GM23248 (cell line): Measurements from ENCODE around the gene STK4. TPM values are rescaled to one million over a fixed set of nuclear protein-coding genes. Genes with fewer than 3 reads are reported as not detected.

Experiments used
- DNase-seq: peaks from one replicate; pipeline ENCODE4 v3.0.0-alpha.2; 2015
- H2AFZ ChIP-seq: fragments of 200-600 bp; sonication (generic); 2 replicates; pipeline ENCODE4 v1.6.1; 2016; ENCODE audit warnings: antibody characterized with exemption
- H3F3A ChIP-seq: fragments of 200-600 bp; sonication (generic); 2 replicates; pipeline ENCODE4 v1.6.1; 2016; ENCODE audit warnings: mild to moderate bottlenecking, antibody characterized with exemption, mixed run types; ENCODE audit not compliant: insufficient read depth
- H3K27ac ChIP-seq: fragments of 200-600 bp; sonication (generic); 2 replicates; pipeline ENCODE4 v1.5.1; 2016; ENCODE audit warnings: mild to moderate bottlenecking
- H3K27me3 ChIP-seq: fragments of 200-600 bp; sonication (generic); replicated peaks from 2 replicates; pipeline ENCODE4 v1.6.1; 2016; ENCODE audit warnings: mild to moderate bottlenecking; ENCODE audit not compliant: insufficient read depth
- H3K36me3 ChIP-seq: fragments of 200-600 bp; sonication (generic); 2 replicates; pipeline ENCODE4 v1.6.1; 2016; ENCODE audit warnings: low read depth, mild to moderate bottlenecking
- H3K4me1 ChIP-seq: fragments of 200-600 bp; sonication (generic); 2 replicates; pipeline ENCODE4 v1.6.1; 2016; ENCODE audit warnings: mild to moderate bottlenecking; ENCODE audit not compliant: insufficient read depth
- H3K4me2 ChIP-seq: fragments of 200-600 bp; sonication (generic); one replicate; pipeline ENCODE4 v1.6.1; 2016; ENCODE audit warnings: mild to moderate bottlenecking; ENCODE audit not compliant: unreplicated experiment
- H3K4me3 ChIP-seq: fragments of 200-600 bp; sonication (generic); 2 replicates; pipeline ENCODE4 v1.5.1; 2016; ENCODE audit warnings: mild to moderate bottlenecking
- H3K79me2 ChIP-seq: fragments of 200-600 bp; sonication (generic); 2 replicates; pipeline ENCODE4 v1.6.1; 2016; ENCODE audit warnings: mild to moderate bottlenecking; ENCODE audit not compliant: insufficient read depth
- H3K9ac ChIP-seq: fragments of 200-600 bp; sonication (generic); 2 replicates; pipeline ENCODE4 v1.6.1; 2016; ENCODE audit warnings: mild to moderate bottlenecking
- H3K9me2 ChIP-seq: fragments of 200-600 bp; sonication (generic); 2 replicates; pipeline ENCODE4 v1.6.1; 2016; ENCODE audit warnings: mixed run types, mild to moderate bottlenecking, moderate library complexity; ENCODE audit not compliant: insufficient read depth
- H3K9me3 ChIP-seq: fragments of 200-600 bp; sonication (generic); one replicate; pipeline ENCODE4 v1.6.1; 2017; ENCODE audit warnings: low read depth
- H4K20me1 ChIP-seq: fragments of 200-600 bp; sonication (generic); 2 replicates; pipeline ENCODE4 v1.6.0; 2016; ENCODE audit not compliant: insufficient read depth
- EZH2 ChIP-seq: fragments of 200-600 bp; sonication (generic); IDR thresholded peaks from 2 replicates; pipeline ENCODE4 v1.6.1; 2018; ENCODE audit warnings: antibody characterized with exemption, mild to moderate bottlenecking; ENCODE audit not compliant: insufficient read depth, poor library complexity, severe bottlenecking
- EZH2phosphoT487 ChIP-seq: fragments of 200-600 bp; sonication (generic); IDR thresholded peaks from 2 replicates; pipeline ENCODE4 v1.6.1; 2018; ENCODE audit warnings: antibody characterized with exemption, moderate library complexity, mild to moderate bottlenecking, low read depth; ENCODE audit not compliant: insufficient read depth
- WGBS, 2 experiments: methylation state at CpG; one replicate each; pipeline ENCODE4 v1.1.6; 2015 to 2017; ENCODE audit warnings: low lambda C conversion rate in 2 of 2, low coverage in 1 of 2; ENCODE audit errors: missing lambda C conversion rate in 2 of 2; 5-methylcytosine and 5-hydroxymethylcytosine counted together
- in situ Hi-C: fragments of 300-500 bp; cut with MboI; formaldehyde crosslinking; loops from 2 replicates; pipeline ENCODE4 v1.15.0; 2020
- polyA plus RNA-seq: library from polyadenylated mRNA; unstranded; fragments of >200 nt; fragmentation: Nextera tagmentation; extraction: Ambion mirVana; gene quantifications from 2 replicates; pipeline ENCODE4 v1.2.1, GENCODE V29; 2016
- total RNA-seq: library from RNA; depleted of rRNA; stranded (reverse); fragments of >200 nt; shearing (Covaris generic); gene quantifications from 2 replicates; pipeline ENCODE4 v1.2.3, GENCODE V29; 2014

The STK4 gene
- total and polyA plus RNA-seq, 2 experiments from 2014 or later, result 21.9 to 33.4 TPM

GRCh38 chr20:45087814-45088213 is 121.5 kb downstream of the STK4 start:
- peak overlapping the region; percentile 80 for H3K4me2 ChIP-seq
- peak; percentile 80 for DNase-seq
- H3K9me3 ChIP-seq, result no peaks in the 10 kb centered on the region
- H3K27me3 ChIP-seq, result no peaks in the 10 kb centered on the region
- TF ChIP-seq EZH2phosphoT487 (no peak), EZH2 (no peak)
- in situ Hi-C loops, result no loop called here
- H3F3A ChIP-seq, result peaks cover 48% of the 10 kb centered on the region
- H3K27ac ChIP-seq, result peak overlapping the region; percentile 94
- peak overlapping the region; percentile 23; the same call in 1 of the 2 replicates for H3K4me3 ChIP-seq
- 0 out of 2 replicates have a peak, but pooled peaks cover under 1% of the 10 kb centered on the region for H3K36me3 ChIP-seq
- no peaks in the 10 kb centered on the region for H4K20me1 ChIP-seq
- H3K4me1 ChIP-seq, result peaks cover 38% of the 10 kb centered on the region
- peak overlapping the region; percentile 68 for H3K9ac ChIP-seq
- H3K9me2 ChIP-seq, result peaks cover 7% of the 10 kb centered on the region; the same call in 1 of the 2 replicates
- WGBS, 2 experiments, result 0% methylated on average over 1 of the region's 1 CpG
- H3K79me2 ChIP-seq, result no peaks in the 10 kb centered on the region
- H2AFZ ChIP-seq, result no peak overlapping the region

GRCh38 chr20:45088247-45088646 is 121.9 kb downstream of the STK4 start:
- Histone ChIP-seq H3K79me2 (no peaks in the 10 kb centered on the region), H3K27ac (peak overlapping the region; percentile 94), H3K36me3 (no peaks in the 10 kb centered on the region), H3K4me1 (peaks cover 38% of the 10 kb centered on the region), H3K4me2 (peak overlapping the region; percentile 80), H3K9ac (peak overlapping the region; percentile 68), H3F3A (peaks cover 48% of the 10 kb centered on the region), H4K20me1 (no peaks in the 10 kb centered on the region), H2AFZ (no peak overlapping the region), H3K4me3 (peak overlapping the region; percentile 23; the same call in 1 of the 2 replicates), H3K27me3 (no peaks in the 10 kb centered on the region), H3K9me2 (peaks cover 7% of the 10 kb centered on the region; the same call in 1 of the 2 replicates), H3K9me3 (no peaks in the 10 kb centered on the region)
- in situ Hi-C loops, result no loop called here
- WGBS, 2 experiments, result 1 to 4% methylated on average over 7 of the region's 7 CpGs
- TF ChIP-seq EZH2phosphoT487 (no peak), EZH2 (no peak)
- peak; percentile 96 for DNase-seq

GRCh38 chr20:45090481-45090880 is 124.2 kb downstream of the STK4 start:
- TF ChIP-seq EZH2phosphoT487 (no peak), EZH2 (no peak)
- Histone ChIP-seq H3K79me2 (no peaks in the 10 kb centered on the region), H2AFZ (no peak overlapping the region), H3K4me2 (no peak overlapping the region), H3K4me1 (peaks cover 41% of the 10 kb centered on the region), H3K9me2 (peaks cover 7% of the 10 kb centered on the region; the same call in 1 of the 2 replicates), H3K36me3 (no peaks in the 10 kb centered on the region), H3K9ac (no peak overlapping the region), H3F3A (peaks cover 48% of the 10 kb centered on the region), H3K9me3 (no peaks in the 10 kb centered on the region), H3K27ac (no peak overlapping the region), H3K4me3 (no peak overlapping the region), H4K20me1 (no peaks in the 10 kb centered on the region), H3K27me3 (no peaks in the 10 kb centered on the region)
- 89 to 93% methylated on average over 3 of the region's 3 CpGs for WGBS, 2 experiments
- peak; percentile 48 for DNase-seq
- in situ Hi-C loops, result loop anchor here (10.0 kb wide), 2 partner anchors 46 to 76 kb away; no protein-coding TSS in a partner anchor

GRCh38 chr20:45091366-45091765 is 125.1 kb downstream of the STK4 start:
- Histone ChIP-seq H3K9me2 (peaks cover 6% of the 10 kb centered on the region; the same call in 1 of the 2 replicates), H3F3A (peaks cover 39% of the 10 kb centered on the region), H3K4me2 (no peak overlapping the region), H3K4me1 (peaks cover 44% of the 10 kb centered on the region), H3K79me2 (no peaks in the 10 kb centered on the region), H3K36me3 (no peaks in the 10 kb centered on the region), H3K4me3 (no peak overlapping the region), H3K27ac (no peak overlapping the region), H3K27me3 (no peaks in the 10 kb centered on the region), H4K20me1 (no peaks in the 10 kb centered on the region), H2AFZ (no peak overlapping the region), H3K9me3 (no peaks in the 10 kb centered on the region), H3K9ac (no peak overlapping the region)
- TF ChIP-seq EZH2 (no peak), EZH2phosphoT487 (no peak)
- WGBS, 2 experiments, result 89 to 95% methylated on average over 3 of the region's 3 CpGs
- no peak for DNase-seq
- in situ Hi-C loops, result loop anchor here (10.0 kb wide), 2 partner anchors 47 to 77 kb away; no protein-coding TSS in a partner anchor
